SK-N-SH treated with all-trans-retinoic acid at 6 μM for 48 hours (cell line): ENCODE measurements around the gene NAT8L.

ENCODE experiments used
- ATAC-seq: fragments of 200-7000 bp; cut with Tn5 transposase; 3 replicates; pipeline ENCODE4 v1.9.1; 2020; ENCODE audit warnings: mild to moderate bottlenecking, moderate library complexity
- ARNTL ChIP-seq: fragments of 450-650 bp; formaldehyde crosslinking; IDR thresholded peaks from 2 replicates; pipeline ENCODE4 v1.5.0; 2020; ENCODE audit warnings: low read depth, mild to moderate bottlenecking, moderate library complexity, borderline replicate concordance
- BACH2 ChIP-seq: fragments of 250-450 bp; sonication (Bioruptor Pico); IDR thresholded peaks from 2 replicates; pipeline ENCODE4 v1.9.0; 2021; ENCODE audit warnings: mild to moderate bottlenecking, borderline replicate concordance
- CSDC2 ChIP-seq: fragments of 250-450 bp; sonication (Bioruptor Pico); IDR thresholded peaks from 2 replicates; pipeline ENCODE4 v1.5.0; 2020; ENCODE audit warnings: mild to moderate bottlenecking, moderate library complexity
- CSRNP3 ChIP-seq: fragments of 250-450 bp; sonication (Bioruptor Pico); IDR thresholded peaks from 2 replicates; pipeline ENCODE4 v1.5.1; 2021; ENCODE audit warnings: mild to moderate bottlenecking, moderate library complexity
- ESRRG ChIP-seq: fragments of 250-450 bp; sonication (Bioruptor Pico); IDR thresholded peaks from 2 replicates; pipeline ENCODE4 v1.6.1; 2021; ENCODE audit warnings: mild to moderate bottlenecking
- GLIS3 ChIP-seq: fragments of 250-450 bp; sonication (Bioruptor Pico); IDR thresholded peaks from 2 replicates; pipeline ENCODE4 v1.5.0; 2020; ENCODE audit warnings: mild to moderate bottlenecking, moderate library complexity
- ISL1 ChIP-seq: fragments of 250-450 bp; sonication (Bioruptor Pico); IDR thresholded peaks from 2 replicates; pipeline ENCODE4 v2.1.2; 2022; ENCODE audit warnings: mild to moderate bottlenecking, moderate library complexity
- OSR1 ChIP-seq: fragments of 250-450 bp; sonication (Bioruptor Pico); IDR thresholded peaks from 2 replicates; pipeline ENCODE4 v1.8.0; 2022; ENCODE audit warnings: moderate library complexity, mild to moderate bottlenecking, inconsistent platforms
- POU6F1 ChIP-seq: fragments of 250-450 bp; sonication (Bioruptor Pico); IDR thresholded peaks from 2 replicates; pipeline ENCODE4 v1.8.0; 2021; ENCODE audit warnings: low read depth, mild to moderate bottlenecking, moderate library complexity, borderline replicate concordance
- PPARA ChIP-seq: fragments of 250-450 bp; sonication (Bioruptor Pico); IDR thresholded peaks from 2 replicates; pipeline ENCODE4 v1.5.0; 2020; ENCODE audit warnings: mild to moderate bottlenecking, borderline replicate concordance
- RARB ChIP-seq: fragments of 250-450 bp; sonication (Bioruptor Pico); IDR thresholded peaks from 2 replicates; pipeline ENCODE4 v1.8.0; 2021; ENCODE audit warnings: mild to moderate bottlenecking, moderate library complexity
- SNAI2 ChIP-seq: fragments of 250-450 bp; sonication (Bioruptor Pico); IDR thresholded peaks from 2 replicates; pipeline ENCODE4 v1.5.0; 2020; ENCODE audit warnings: mild to moderate bottlenecking, moderate library complexity
- TCF4 ChIP-seq: fragments of 250-450 bp; sonication (Bioruptor Pico); IDR thresholded peaks from 2 replicates; pipeline ENCODE4 v1.8.0; 2021; ENCODE audit warnings: mild to moderate bottlenecking, moderate library complexity, borderline replicate concordance
- TOX ChIP-seq: fragments of 250-450 bp; sonication (Bioruptor Pico); IDR thresholded peaks from 2 replicates; pipeline ENCODE4 v1.8.0; 2021; ENCODE audit warnings: mild to moderate bottlenecking, moderate library complexity, borderline replicate concordance
- ZC3H10 ChIP-seq: fragments of 250-450 bp; sonication (Bioruptor Pico); IDR thresholded peaks from 2 replicates; pipeline ENCODE4 v1.5.1; 2021; ENCODE audit warnings: mild to moderate bottlenecking, moderate library complexity
- ZFP3 ChIP-seq: fragments of 250-450 bp; sonication (Bioruptor Pico); IDR thresholded peaks from 2 replicates; pipeline ENCODE4 v1.5.0; 2020; ENCODE audit warnings: mild to moderate bottlenecking, moderate library complexity
- ZFP30 ChIP-seq: fragments of 450-650 bp; formaldehyde crosslinking; IDR thresholded peaks from 2 replicates; pipeline ENCODE4 v1.5.0; 2022; ENCODE audit warnings: mild to moderate bottlenecking, moderate library complexity
- ZNF565 ChIP-seq: fragments of 450-650 bp; formaldehyde crosslinking; conservative IDR thresholded peaks from 2 replicates; pipeline ENCODE4 v1.5.0; 2020; ENCODE audit warnings: low read depth, mild to moderate bottlenecking, moderate library complexity
- ZNF70 ChIP-seq: fragments of 450-650 bp; formaldehyde crosslinking; IDR thresholded peaks from 2 replicates; pipeline ENCODE4 v1.5.0; 2020; ENCODE audit warnings: mild to moderate bottlenecking, moderate library complexity
- ZNF8 ChIP-seq: fragments of 450-650 bp; formaldehyde crosslinking; IDR thresholded peaks from 2 replicates; pipeline ENCODE4 v1.5.0; 2020; ENCODE audit warnings: mild to moderate bottlenecking, moderate library complexity
- TF ChIP-seq, protein P1 (sequence below): fragments of 250-450 bp; sonication (Bioruptor Pico); IDR thresholded peaks from 2 replicates; pipeline ENCODE4 v1.5.1; 2020; ENCODE audit warnings: low read depth, mild to moderate bottlenecking, moderate library complexity
- TF ChIP-seq, protein P2 (sequence below): fragments of 250-450 bp; sonication (Bioruptor Pico); IDR thresholded peaks from 2 replicates; pipeline ENCODE4 v1.5.0; 2020; ENCODE audit warnings: mild to moderate bottlenecking, moderate library complexity

NAT8L gene

GRCh38 chr4:2045518-2045951, 13.6 kb upstream of the NAT8L start:
- TF ChIP-seq ZNF8 (no peak), TCF4 (CRISPR knock-in tag) (no peak), POU6F1 (no peak), ZFP30 (CRISPR knock-in tag) (no peak)
- ATAC-seq = peak; percentile 30; the same call in 2 of the 3 replicates

GRCh38 chr4:2046031-2046961, 12.8 kb upstream of the NAT8L start:
- no peak for TF ChIP-seq ESRRG (CRISPR knock-in tag)
- ATAC-seq = no peak; the same call in 2 of the 3 replicates

DNA sequence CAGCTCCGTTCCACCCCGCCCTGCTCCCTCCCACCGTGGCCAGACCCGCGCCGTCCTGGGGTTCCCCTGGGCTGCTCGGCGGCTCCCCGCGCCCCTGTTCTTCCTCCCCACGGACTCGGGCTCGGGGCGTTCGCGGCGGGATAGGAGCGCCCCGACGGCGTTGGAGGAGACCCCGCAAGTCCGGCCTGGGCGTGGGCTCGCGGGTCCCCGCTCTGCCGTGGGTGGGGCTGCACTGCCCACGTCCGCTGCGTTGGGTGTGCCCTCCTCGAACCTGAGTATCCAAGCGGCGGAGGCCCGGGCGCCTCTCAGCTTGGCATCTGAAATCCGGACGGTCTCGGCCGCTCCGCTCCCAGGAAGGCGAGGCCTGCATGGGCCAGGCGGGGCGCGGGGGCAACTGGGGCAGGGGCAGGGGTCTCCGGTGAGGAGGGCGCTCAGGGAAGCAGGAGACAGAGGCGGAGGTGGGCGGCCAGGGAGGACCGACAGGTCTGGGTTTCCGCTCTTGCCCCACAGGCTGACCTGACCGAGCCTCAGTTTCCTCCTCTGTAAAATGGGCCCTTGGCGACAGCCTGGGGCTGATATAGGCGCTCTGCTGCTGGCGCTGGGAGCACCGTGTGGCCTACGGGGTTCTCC, 12.0 kb upstream of the NAT8L start:
- no peak for ATAC-seq
- TF ChIP-seq BACH2 (CRISPR knock-in tag) = no peak
- TF ChIP-seq ZNF565 (CRISPR knock-in tag) = no peak
- no peak for TF ChIP-seq TOX (CRISPR knock-in tag)
- TF ChIP-seq ESRRG (CRISPR knock-in tag) = no peak
- TF ChIP-seq TCF4 (CRISPR knock-in tag) = no peak
- TF ChIP-seq GLIS3 (CRISPR knock-in tag) = no peak
- TF ChIP-seq ZFP3 = no peak
- TF ChIP-seq OSR1 (CRISPR knock-in tag) = no peak
- no peak for TF ChIP-seq SNAI2 (CRISPR knock-in tag)
- no peak for TF ChIP-seq ARNTL (CRISPR knock-in tag)
- TF ChIP-seq ZNF8 = no peak
- no peak for TF ChIP-seq ZC3H10 (CRISPR knock-in tag)
- TF ChIP-seq CSRNP3 (CRISPR knock-in tag) = no peak

DNA sequence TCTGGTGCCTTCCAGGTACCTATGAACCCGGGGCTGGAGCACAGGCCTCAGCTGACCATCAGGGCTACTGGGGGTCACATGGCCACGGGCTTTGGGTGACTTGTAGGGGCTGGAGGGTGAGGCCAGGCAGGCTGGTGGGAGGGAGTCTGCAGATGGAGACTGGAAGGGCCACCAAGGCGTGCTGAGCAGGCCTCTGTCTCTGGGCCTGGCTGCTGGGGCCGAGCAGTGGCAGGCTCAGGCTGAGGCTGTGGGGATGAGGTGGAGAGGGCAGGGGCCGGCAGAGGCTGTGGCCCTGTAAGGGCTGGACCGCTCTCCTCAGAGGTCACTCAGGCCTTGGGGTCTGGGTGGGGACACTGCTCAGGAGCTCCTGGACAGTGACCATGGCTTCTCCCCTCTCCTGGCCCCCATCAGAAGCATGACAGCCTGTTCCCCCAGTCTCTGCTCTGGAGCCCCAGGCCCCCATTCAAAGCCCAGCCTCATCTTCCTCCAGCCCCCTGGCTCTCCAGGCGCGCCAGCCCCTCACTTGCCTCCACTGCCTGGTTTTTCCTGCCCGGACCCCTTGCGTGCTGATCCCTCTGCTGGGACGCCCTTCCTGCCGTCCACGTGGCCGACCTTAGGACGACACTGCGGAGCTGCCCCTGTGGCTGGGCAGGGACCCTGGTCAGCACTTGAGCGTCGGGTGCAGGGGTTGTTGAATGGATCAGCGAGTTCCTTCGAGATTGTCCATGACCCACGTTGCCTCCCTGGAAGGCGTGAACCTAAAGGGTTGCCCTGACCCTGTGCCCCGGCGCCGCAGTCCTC, 11.1 kb upstream of the NAT8L start:
- ATAC-seq = no peak
- TF ChIP-seq BACH2 (CRISPR knock-in tag) = no peak

DNA sequence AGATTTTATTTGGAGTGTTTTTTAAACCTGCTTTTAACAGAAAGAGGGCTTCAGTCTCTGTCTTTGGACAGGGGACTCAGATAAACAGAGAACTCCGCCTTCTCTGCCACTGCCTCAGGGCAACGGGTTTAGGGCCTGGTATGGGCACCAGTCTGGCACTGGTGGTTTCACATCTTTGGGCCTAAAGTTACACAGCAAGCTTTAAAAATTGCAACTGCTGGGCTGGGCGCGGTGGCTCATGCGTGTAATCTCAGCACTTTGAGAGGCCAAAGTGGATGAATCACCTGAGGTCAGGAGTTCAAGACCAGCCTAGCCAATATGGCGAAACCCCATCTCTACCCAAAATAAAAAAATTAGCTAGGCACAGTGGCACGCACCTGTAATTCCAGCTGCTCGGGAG, 10.3 kb upstream of the NAT8L start:
- TF ChIP-seq SNAI2 (CRISPR knock-in tag) (no peak), BACH2 (CRISPR knock-in tag) (no peak), ISL1 (CRISPR knock-in tag) (no peak), ZNF565 (CRISPR knock-in tag) (no peak), GLIS3 (CRISPR knock-in tag) (no peak), POU6F1 (no peak), RARB (no peak), PPARA (CRISPR knock-in tag) (no peak), ZFP3 (no peak), ESRRG (CRISPR knock-in tag) (no peak), TCF4 (CRISPR knock-in tag) (no peak), ZNF8 (no peak), OSR1 (CRISPR knock-in tag) (no peak), ZNF70 (CRISPR knock-in tag) (no peak), ZC3H10 (CRISPR knock-in tag) (no peak), TOX (CRISPR knock-in tag) (no peak), CSDC2 (CRISPR knock-in tag) (no peak)
- TF ChIP-seq, protein P1, sequence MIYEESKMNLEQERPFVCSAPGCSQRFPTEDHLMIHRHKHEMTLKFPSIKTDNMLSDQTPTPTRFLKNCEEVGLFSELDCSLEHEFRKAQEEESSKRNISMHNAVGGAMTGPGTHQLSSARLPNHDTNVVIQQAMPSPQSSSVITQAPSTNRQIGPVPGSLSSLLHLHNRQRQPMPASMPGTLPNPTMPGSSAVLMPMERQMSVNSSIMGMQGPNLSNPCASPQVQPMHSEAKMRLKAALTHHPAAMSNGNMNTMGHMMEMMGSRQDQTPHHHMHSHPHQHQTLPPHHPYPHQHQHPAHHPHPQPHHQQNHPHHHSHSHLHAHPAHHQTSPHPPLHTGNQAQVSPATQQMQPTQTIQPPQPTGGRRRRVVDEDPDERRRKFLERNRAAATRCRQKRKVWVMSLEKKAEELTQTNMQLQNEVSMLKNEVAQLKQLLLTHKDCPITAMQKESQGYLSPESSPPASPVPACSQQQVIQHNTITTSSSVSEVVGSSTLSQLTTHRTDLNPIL (CRISPR knock-in tag) = no peak
- TF ChIP-seq, protein P2, sequence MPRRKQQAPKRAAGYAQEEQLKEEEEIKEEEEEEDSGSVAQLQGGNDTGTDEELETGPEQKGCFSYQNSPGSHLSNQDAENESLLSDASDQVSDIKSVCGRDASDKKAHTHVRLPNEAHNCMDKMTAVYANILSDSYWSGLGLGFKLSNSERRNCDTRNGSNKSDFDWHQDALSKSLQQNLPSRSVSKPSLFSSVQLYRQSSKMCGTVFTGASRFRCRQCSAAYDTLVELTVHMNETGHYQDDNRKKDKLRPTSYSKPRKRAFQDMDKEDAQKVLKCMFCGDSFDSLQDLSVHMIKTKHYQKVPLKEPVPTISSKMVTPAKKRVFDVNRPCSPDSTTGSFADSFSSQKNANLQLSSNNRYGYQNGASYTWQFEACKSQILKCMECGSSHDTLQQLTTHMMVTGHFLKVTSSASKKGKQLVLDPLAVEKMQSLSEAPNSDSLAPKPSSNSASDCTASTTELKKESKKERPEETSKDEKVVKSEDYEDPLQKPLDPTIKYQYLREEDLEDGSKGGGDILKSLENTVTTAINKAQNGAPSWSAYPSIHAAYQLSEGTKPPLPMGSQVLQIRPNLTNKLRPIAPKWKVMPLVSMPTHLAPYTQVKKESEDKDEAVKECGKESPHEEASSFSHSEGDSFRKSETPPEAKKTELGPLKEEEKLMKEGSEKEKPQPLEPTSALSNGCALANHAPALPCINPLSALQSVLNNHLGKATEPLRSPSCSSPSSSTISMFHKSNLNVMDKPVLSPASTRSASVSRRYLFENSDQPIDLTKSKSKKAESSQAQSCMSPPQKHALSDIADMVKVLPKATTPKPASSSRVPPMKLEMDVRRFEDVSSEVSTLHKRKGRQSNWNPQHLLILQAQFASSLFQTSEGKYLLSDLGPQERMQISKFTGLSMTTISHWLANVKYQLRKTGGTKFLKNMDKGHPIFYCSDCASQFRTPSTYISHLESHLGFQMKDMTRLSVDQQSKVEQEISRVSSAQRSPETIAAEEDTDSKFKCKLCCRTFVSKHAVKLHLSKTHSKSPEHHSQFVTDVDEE (CRISPR knock-in tag) = no peak

More for the DNA sequence above, 10.3 kb upstream of the NAT8L start:
- no peak for ATAC-seq
